Lower leg skin (tissue), 4 donors: ENCODE results near the gene RGL3. TPM values are rescaled to one million over a fixed set of nuclear protein-coding genes. Genes with fewer than 3 reads are reported as not detected.
"Not testable (repeated sequence)": the region's sequence is repeated elsewhere in the genome, so short reads cannot be mapped to it uniquely, and the experiment has no call there.

Experiments
- DNase-seq, 2 donors: peaks; one replicate each; pipeline ENCODE4 v3.0.0-alpha.2; 2019; ENCODE audit warnings: low spot score in 2 of 2
- H3K4me3 ChIP-seq: fragments of 200-600 bp; sonication (generic); 2 replicates; pipeline ENCODE4 v1.5.1; 2017; ENCODE audit warnings: mild to moderate bottlenecking, low read depth; ENCODE audit not compliant: poor library complexity, severe bottlenecking
- CTCF ChIP-seq, 3 donors: fragments of 450-650 bp; IDR thresholded peaks; one replicate each; pipeline ENCODE4 v1.5.1; 2016; ENCODE audit warnings: antibody characterized with exemption in 3 of 3, mild to moderate bottlenecking in 3 of 3, moderate library complexity in 2 of 3
- POLR2A ChIP-seq, 2 donors: fragments of 450-650 bp; IDR thresholded peaks; one replicate each; pipeline ENCODE4 v1.6.1; 2016 to 2017; ENCODE audit warnings: antibody characterized with exemption in 2 of 2, mild to moderate bottlenecking in 1 of 2, moderate library complexity in 1 of 2
- WGBS, 2 donors: methylation state at CpG; one replicate each; pipeline ENCODE4 v1.1.5; 2018; 5-methylcytosine and 5-hydroxymethylcytosine counted together
- intact Hi-C: fragments of 100-400 bp; cut with DNase I; formaldehyde crosslinking; loops from one replicate; pipeline ENCODE4 v1.15.0; 2023; ENCODE audit warnings: low total_unique reads
- total RNA-seq, 4 donors: library from RNA; depleted of rRNA; stranded (reverse); fragments of >200 nt; gene quantifications; one replicate each; pipeline ENCODE4 v1.1.0, GENCODE V29; 2016

Gene RGL3
- total RNA-seq, 4 donors from 2014 or later = 0.17 to 6.3 (median 1.6) TPM

GRCh38 chr19:11461453-11461852 is 42.3 kb upstream of the RGL3 start:
- intact Hi-C loops = no loop called here
- 82% methylated on average over 2 of the region's 2 CpGs for WGBS, 2 donors
- TF ChIP-seq CTCF (IDR thresholded peaks at IDR 0.05) = no peak
- TF ChIP-seq POLR2A (IDR thresholded peaks at IDR 0.05) = no peak
- DNase-seq = no peak
- no peak overlapping the region for H3K4me3 ChIP-seq

GRCh38 chr19:11460207-11460606 is 41.1 kb upstream of the RGL3 start:
- TF ChIP-seq CTCF (IDR thresholded peaks at IDR 0.05) (no peak), POLR2A (IDR thresholded peaks at IDR 0.05) (no peak)
- no peak for DNase-seq
- intact Hi-C loops = no loop called here
- 52 to 59% methylated on average over 4 of the region's 4 CpGs for WGBS, 2 donors
- no peak overlapping the region for H3K4me3 ChIP-seq

GRCh38 chr19:11458912-11459311 is 39.8 kb upstream of the RGL3 start:
- 81 to 85% methylated on average over 11 of the region's 11 CpGs for WGBS, 2 donors
- H3K4me3 ChIP-seq, DNase-seq, intact Hi-C loops: not testable (repeated sequence)

GRCh38 chr19:11458236-11458900 is 39.3 kb upstream of the RGL3 start:
- TF ChIP-seq CTCF (IDR thresholded peaks at IDR 0.05) (no peak), POLR2A (IDR thresholded peaks at IDR 0.05) (no peak)
- H3K4me3 ChIP-seq = no peak overlapping the region
- WGBS, 2 donors = 87 to 88% methylated on average over 18 to 19 of the region's 19 CpGs
- DNase-seq = no peak
- intact Hi-C loops = no loop called here

GRCh38 chr19:11457831-11458230 is 38.7 kb upstream of the RGL3 start:
- DNase-seq = no peak
- intact Hi-C loops = no loop called here
- 82 to 90% methylated on average over 16 to 20 of the region's 20 CpGs for WGBS, 2 donors
- TF ChIP-seq CTCF (IDR thresholded peaks at IDR 0.05) = no peak
- TF ChIP-seq POLR2A (IDR thresholded peaks at IDR 0.05) = no peak
- H3K4me3 ChIP-seq = no peak overlapping the region

- intact Hi-C loops = no loop called here
- no peak for DNase-seq
- TF ChIP-seq POLR2A (IDR thresholded peaks at IDR 0.05) = no peak
- no peak for TF ChIP-seq CTCF (IDR thresholded peaks at IDR 0.05)
- H3K4me3 ChIP-seq = no peak overlapping the region
- WGBS, 2 donors = 30 to 38% methylated on average over 9 to 16 of the region's 18 CpGs
Observed at GRCh38 chr19:11457115-11457514, 38.0 kb upstream of the RGL3 start.
